Endothelial cell (in vitro differentiated cells): ENCODE results near the gene FAM187B. TPM values are rescaled to one million over a fixed set of nuclear protein-coding genes. Genes with fewer than 3 reads are reported as not detected.

ENCODE experiments used
- DNase-seq: peaks from one replicate; pipeline ENCODE4 v3.0.0; 2021; ENCODE audit warnings: low spot score
- H3K27ac Mint-ChIP-seq: one replicate; pipeline ENCODE4 v1.8.0; 2021; ENCODE audit warnings: mixed read lengths, inconsistent platforms; ENCODE audit not compliant: unreplicated experiment
- H3K27me3 Mint-ChIP-seq: one replicate; pipeline ENCODE4 v1.8.0; 2021; ENCODE audit warnings: mild to moderate bottlenecking, moderate library complexity, mixed read lengths, inconsistent platforms; ENCODE audit not compliant: unreplicated experiment
- H3K36me3 Mint-ChIP-seq: one replicate; pipeline ENCODE4 v1.8.0; 2021; ENCODE audit warnings: mild to moderate bottlenecking, low read depth, mixed read lengths, inconsistent platforms; ENCODE audit not compliant: unreplicated experiment
- H3K4me1 Mint-ChIP-seq: one replicate; pipeline ENCODE4 v1.8.0; 2021; ENCODE audit warnings: mild to moderate bottlenecking, mixed read lengths, inconsistent platforms; ENCODE audit not compliant: unreplicated experiment
- H3K4me3 Mint-ChIP-seq: one replicate; pipeline ENCODE4 v1.8.0; 2021; ENCODE audit warnings: mild to moderate bottlenecking, mixed read lengths, inconsistent platforms; ENCODE audit not compliant: unreplicated experiment
- H3K9me3 Mint-ChIP-seq: one replicate; pipeline ENCODE4 v1.8.0; 2021; ENCODE audit warnings: mixed read lengths, inconsistent platforms; ENCODE audit not compliant: unreplicated experiment
- CTCF ChIP-seq: fragments of 200-600 bp; sonication (generic); IDR thresholded peaks from one replicate; pipeline ENCODE4 v1.5.0; 2021; ENCODE audit warnings: antibody characterized with exemption; ENCODE audit not compliant: unreplicated experiment
- total RNA-seq: library from RNA; stranded (reverse); fragmentation: NEBNext Ultra II Directional; extraction: Animal tissue kit (Norgen Biotek cat#: 25700); gene quantifications from one replicate; pipeline ENCODE4 v1.2.1, GENCODE V29; 2021; ENCODE audit not compliant: unreplicated experiment

FAM187B gene
- total RNA-seq, 1 donor from 2014 or later = not detected

GRCh38 chr19:35254341-35255297, 26.1 kb upstream of the FAM187B start:
- no peaks in the 10 kb centered on the region for H3K9me3 Mint-ChIP-seq
- peak overlapping the region; percentile 80 for H3K4me3 Mint-ChIP-seq
- DNase-seq = no peak
- H3K4me1 Mint-ChIP-seq = peaks cover 43% of the 10 kb centered on the region
- H3K27me3 Mint-ChIP-seq = peaks cover 15% of the 10 kb centered on the region
- H3K36me3 Mint-ChIP-seq = peaks cover 23% of the 10 kb centered on the region
- peak overlapping the region; percentile 87 for H3K27ac Mint-ChIP-seq
- TF ChIP-seq CTCF = no peak

- DNase-seq = peak; percentile 25
- peak overlapping the region; percentile 69 for H3K4me3 Mint-ChIP-seq
- H3K36me3 Mint-ChIP-seq = peaks cover 23% of the 10 kb centered on the region
- TF ChIP-seq CTCF = no peak
- H3K4me1 Mint-ChIP-seq = peaks cover 50% of the 10 kb centered on the region
- H3K27me3 Mint-ChIP-seq = peaks cover 20% of the 10 kb centered on the region
- H3K9me3 Mint-ChIP-seq = no peaks in the 10 kb centered on the region
- H3K27ac Mint-ChIP-seq = peak overlapping the region; percentile 87
Measured at GRCh38 chr19:35253316-35254286, 25.1 kb upstream of the FAM187B start.

GRCh38 chr19:35251456-35251855, 22.9 kb upstream of the FAM187B start:
- peaks cover 37% of the 10 kb centered on the region for H3K4me1 Mint-ChIP-seq
- no peak for DNase-seq
- H3K9me3 Mint-ChIP-seq = no peaks in the 10 kb centered on the region
- H3K27ac Mint-ChIP-seq = no peak overlapping the region
- no peak for TF ChIP-seq CTCF
- H3K36me3 Mint-ChIP-seq = peaks cover 22% of the 10 kb centered on the region
- no peak overlapping the region for H3K4me3 Mint-ChIP-seq
- peaks cover 22% of the 10 kb centered on the region for H3K27me3 Mint-ChIP-seq

- DNase-seq = no peak
- peaks cover 29% of the 10 kb centered on the region for H3K4me1 Mint-ChIP-seq
- H3K9me3 Mint-ChIP-seq = no peaks in the 10 kb centered on the region
- H3K36me3 Mint-ChIP-seq = peaks cover 15% of the 10 kb centered on the region
- H3K27ac Mint-ChIP-seq = no peak overlapping the region
- peak overlapping the region; percentile 96 for H3K4me3 Mint-ChIP-seq
- no peak for TF ChIP-seq CTCF
- H3K27me3 Mint-ChIP-seq = peaks cover 17% of the 10 kb centered on the region
Measured at GRCh38 chr19:35249848-35250711, 21.5 kb upstream of the FAM187B start.
